ENCODE results near the gene TOP3B.

The TOP3B gene

GRCh38 chr22:21921184-21921721 is 61.3 kb downstream of the TOP3B start:
- no peak overlapping the region for H3K27ac ChIP-seq
- no peak for DNase-seq (ENCODE audit: low spot score)
- TF ChIP-seq CTCF (IDR thresholded peaks at IDR 0.05) = no peak
- no peak overlapping the region for H3K4me3 ChIP-seq

- TF ChIP-seq CTCF (IDR thresholded peaks at IDR 0.05) = no peak
- no peak for DNase-seq (ENCODE audit: low spot score)
- Histone ChIP-seq H3K4me3 (no peak overlapping the region), H3K27ac (no peak overlapping the region)
Observed at GRCh38 chr22:21920341-21921183, 62.0 kb downstream of the TOP3B start.

GRCh38 chr22:21919526-21920307 is 62.9 kb downstream of the TOP3B start:
- no peak for DNase-seq (ENCODE audit: low spot score)
- no peak overlapping the region for H3K4me3 ChIP-seq
- H3K27ac ChIP-seq = no peak overlapping the region
- no peak for TF ChIP-seq CTCF (IDR thresholded peaks at IDR 0.05)

GRCh38 chr22:21918466-21919185 is 64.0 kb downstream of the TOP3B start:
- TF ChIP-seq CTCF (IDR thresholded peaks at IDR 0.05) = no peak
- Histone ChIP-seq H3K27ac (no peak overlapping the region), H3K4me3 (no peak overlapping the region)
- DNase-seq (ENCODE audit: low spot score) = no peak

- Histone ChIP-seq H3K27ac (no peak overlapping the region), H3K4me3 (no peak overlapping the region)
- TF ChIP-seq CTCF (IDR thresholded peaks at IDR 0.05) = no peak
- no peak for DNase-seq (ENCODE audit: low spot score)
Observed at GRCh38 chr22:21917959-21918261, 64.7 kb downstream of the TOP3B start.

- no peak for TF ChIP-seq CTCF (IDR thresholded peaks at IDR 0.05)
- H3K4me3 ChIP-seq = no peak overlapping the region
- H3K27ac ChIP-seq = no peak overlapping the region
- DNase-seq (ENCODE audit: low spot score) = no peak
Observed at GRCh38 chr22:21917181-21917958, 65.2 kb downstream of the TOP3B start.
